PC-3 (cell line): Measurements from ENCODE around the gene PARP3. TPM values are rescaled to one million over a fixed set of nuclear protein-coding genes. Genes with fewer than 3 reads are reported as not detected.

ENCODE experiments used
- ATAC-seq: fragments of 200-7000 bp; cut with Tn5 transposase; 2 replicates; pipeline ENCODE4 v1.9.1; 2020; ENCODE audit warnings: mild to moderate bottlenecking, moderate library complexity
- BruUV-seq: library from RNA; stranded (reverse); fragments of 400-500 nt; replicated peaks from 2 replicates; lab custom pipeline; 2021; lab: Mats Ljungman, UMichigan
- CTCF ChIA-PET: fragments of 300-600 bp; sonication (Branson Sonifier 250); formaldehyde crosslinking; loops from one replicate; lab custom pipeline; 2022; ENCODE audit warnings: antibody characterized with exemption; lab: Charles Lee
- POLR2A ChIA-PET: fragments of 300-600 bp; sonication (Branson Sonifier 250); formaldehyde crosslinking; loops from one replicate; lab custom pipeline; 2022; ENCODE audit warnings: antibody characterized with exemption; ENCODE audit not compliant: unreplicated experiment; lab: Charles Lee
- DNase-seq: peaks from one replicate; pipeline ENCODE4 v3.0.0-alpha.2; 2015
- H2AFZ ChIP-seq: fragments of 300-600 bp; sonication (generic); 2 replicates; pipeline ENCODE4 v1.6.0; 2016; ENCODE audit warnings: antibody characterized with exemption, low read length
- H3F3A ChIP-seq: fragments of 300-600 bp; sonication (generic); one replicate; pipeline ENCODE4 v1.6.0; 2017; ENCODE audit warnings: antibody characterized with exemption, low read length, control low read depth, mild to moderate bottlenecking; ENCODE audit not compliant: unreplicated experiment
- H3K27ac ChIP-seq: fragments of 300-600 bp; sonication (generic); 2 replicates; pipeline ENCODE4 v1.5.1; 2016; ENCODE audit warnings: mild to moderate bottlenecking, low read length
- H3K27me3 ChIP-seq: fragments of 300-600 bp; sonication (generic); 2 replicates; pipeline ENCODE4 v1.6.1; 2016; ENCODE audit warnings: low read length, mixed read lengths
- H3K36me3 ChIP-seq: fragments of 300-600 bp; sonication (generic); 2 replicates; pipeline ENCODE4 v1.6.1; 2016; ENCODE audit warnings: low read depth, mixed run types, low read length, mixed read lengths
- H3K4me1 ChIP-seq: fragments of 300-600 bp; sonication (generic); 2 replicates; pipeline ENCODE4 v1.5.1; 2016; ENCODE audit warnings: low read length; ENCODE audit not compliant: insufficient read depth
- H3K4me2 ChIP-seq: fragments of 300-600 bp; sonication (generic); 2 replicates; pipeline ENCODE4 v1.6.0; 2016; ENCODE audit warnings: low read length
- H3K4me3 ChIP-seq: fragments of 300-600 bp; sonication (generic); 2 replicates; pipeline ENCODE4 v1.5.1; 2016; ENCODE audit warnings: mild to moderate bottlenecking, low read length, mixed read lengths
- H3K79me2 ChIP-seq: fragments of 300-600 bp; sonication (generic); 2 replicates; pipeline ENCODE4 v1.6.1; 2017; ENCODE audit warnings: low read length, mixed read lengths
- H3K9ac ChIP-seq: fragments of 300-600 bp; sonication (generic); 2 replicates; pipeline ENCODE4 v1.6.0; 2016; ENCODE audit warnings: mild to moderate bottlenecking, low read length
- H3K9me2 ChIP-seq: fragments of 300-600 bp; sonication (generic); replicated peaks from 2 replicates; pipeline ENCODE4 v1.6.1; 2016; ENCODE audit warnings: mixed run types, low read length, mixed read lengths
- H3K9me3 ChIP-seq: fragments of 300-600 bp; sonication (generic); 2 replicates; pipeline ENCODE4 v1.6.1; 2016; ENCODE audit warnings: low read length, mixed read lengths
- H4K20me1 ChIP-seq: fragments of 300-600 bp; sonication (generic); 2 replicates; pipeline ENCODE4 v1.6.1; 2016; ENCODE audit warnings: low read length, mixed read lengths
- EZH2 ChIP-seq: fragments of 300-600 bp; sonication (generic); IDR thresholded peaks from one replicate; pipeline ENCODE4 v1.6.1; 2017; ENCODE audit warnings: antibody characterized with exemption, mild to moderate bottlenecking, low read length; ENCODE audit not compliant: unreplicated experiment
- EZH2phosphoT487 ChIP-seq: fragments of 300-600 bp; sonication (generic); IDR thresholded peaks from 2 replicates; pipeline ENCODE4 v1.6.1; 2018; ENCODE audit warnings: mild to moderate bottlenecking, antibody characterized with exemption, low read length, borderline replicate concordance
- intact Hi-C: fragments of 100-400 bp; cut with micrococcal nuclease; formaldehyde crosslinking; loops from 2 replicates; pipeline ENCODE4 v1.9.0; 2023
- total RNA-seq: library from RNA; depleted of rRNA; stranded (reverse); fragments of >200 nt; gene quantifications from 2 replicates; pipeline ENCODE4 v1.2.3, GENCODE V29; 2014
- TF ChIP-seq, protein P1 (sequence below): fragments of 300-600 bp; sonication (generic); conservative IDR thresholded peaks from 2 replicates; pipeline ENCODE4 v1.5.1; 2017; ENCODE audit warnings: antibody characterized with exemption, low read depth, mild to moderate bottlenecking, low read length

The PARP3 gene
- total RNA-seq, 1 experiment from 2014 or later = 19.3 TPM

DNA sequence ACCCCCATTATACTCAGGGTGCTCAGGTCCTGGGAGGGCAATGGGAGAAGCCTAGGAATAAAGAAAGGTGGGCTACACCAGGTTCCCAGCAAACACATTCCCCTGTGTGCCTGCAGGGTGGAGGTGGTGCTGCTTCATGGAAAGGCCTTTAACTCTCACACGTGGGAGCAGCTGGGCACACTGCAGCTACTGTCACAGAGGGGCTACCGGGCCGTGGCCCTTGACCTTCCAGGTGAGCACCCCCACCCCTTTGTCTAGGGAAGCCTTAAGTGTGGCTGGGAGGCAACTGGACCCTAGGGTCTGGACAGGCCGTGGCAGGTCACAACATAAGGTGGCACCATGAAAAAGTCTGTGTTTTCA is 36.0 kb downstream of the PARP3 start:
- no TSS peak for BruUV-seq
- ATAC-seq = no peak
- intact Hi-C loops = no loop called here
- no peak for DNase-seq
- ChIA-PET CTCF (no interaction called here), POLR2A (no interaction called here)
- H3K4me3 ChIP-seq = no peak overlapping the region
- H2AFZ ChIP-seq = no peak overlapping the region
- H3F3A ChIP-seq = no peaks in the 10 kb centered on the region
- H3K9me3 ChIP-seq = no peaks in the 10 kb centered on the region
- no peak overlapping the region for H3K27ac ChIP-seq
- no peak overlapping the region for H3K9ac ChIP-seq
- H4K20me1 ChIP-seq = no peaks in the 10 kb centered on the region
- no peak overlapping the region for H3K4me2 ChIP-seq
- H3K79me2 ChIP-seq = peaks cover 18% of the 10 kb centered on the region
- TF ChIP-seq EZH2phosphoT487 = no peak
- TF ChIP-seq, protein P1, sequence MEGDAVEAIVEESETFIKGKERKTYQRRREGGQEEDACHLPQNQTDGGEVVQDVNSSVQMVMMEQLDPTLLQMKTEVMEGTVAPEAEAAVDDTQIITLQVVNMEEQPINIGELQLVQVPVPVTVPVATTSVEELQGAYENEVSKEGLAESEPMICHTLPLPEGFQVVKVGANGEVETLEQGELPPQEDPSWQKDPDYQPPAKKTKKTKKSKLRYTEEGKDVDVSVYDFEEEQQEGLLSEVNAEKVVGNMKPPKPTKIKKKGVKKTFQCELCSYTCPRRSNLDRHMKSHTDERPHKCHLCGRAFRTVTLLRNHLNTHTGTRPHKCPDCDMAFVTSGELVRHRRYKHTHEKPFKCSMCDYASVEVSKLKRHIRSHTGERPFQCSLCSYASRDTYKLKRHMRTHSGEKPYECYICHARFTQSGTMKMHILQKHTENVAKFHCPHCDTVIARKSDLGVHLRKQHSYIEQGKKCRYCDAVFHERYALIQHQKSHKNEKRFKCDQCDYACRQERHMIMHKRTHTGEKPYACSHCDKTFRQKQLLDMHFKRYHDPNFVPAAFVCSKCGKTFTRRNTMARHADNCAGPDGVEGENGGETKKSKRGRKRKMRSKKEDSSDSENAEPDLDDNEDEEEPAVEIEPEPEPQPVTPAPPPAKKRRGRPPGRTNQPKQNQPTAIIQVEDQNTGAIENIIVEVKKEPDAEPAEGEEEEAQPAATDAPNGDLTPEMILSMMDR = no peak
- TF ChIP-seq EZH2 = no peak
- peaks cover 29% of the 10 kb centered on the region for H3K4me1 ChIP-seq
- H3K9me2 ChIP-seq = no peaks in the 10 kb centered on the region
- H3K27me3 ChIP-seq = no peaks in the 10 kb centered on the region
- no peaks in the 10 kb centered on the region for H3K36me3 ChIP-seq

DNA sequence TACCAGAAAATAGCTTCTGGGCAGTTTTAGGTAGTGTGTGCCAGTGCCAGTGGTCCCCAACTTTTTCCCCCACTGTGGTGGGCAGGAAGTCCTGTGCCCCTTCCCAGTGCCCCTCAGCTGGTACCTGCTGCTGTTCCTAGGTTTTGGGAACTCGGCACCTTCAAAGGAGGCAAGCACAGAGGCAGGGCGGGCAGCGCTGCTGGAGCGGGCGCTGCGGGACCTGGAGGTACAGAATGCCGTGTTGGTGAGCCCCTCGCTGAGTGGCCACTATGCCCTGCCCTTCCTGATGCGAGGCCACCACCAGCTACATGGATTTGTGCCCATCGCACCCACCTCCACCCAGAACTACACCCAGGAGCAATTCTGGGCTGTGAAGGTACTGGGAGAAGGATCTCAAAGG is 38.1 kb downstream of the PARP3 start:
- peaks cover 25% of the 10 kb centered on the region for H3K4me1 ChIP-seq

DNA sequence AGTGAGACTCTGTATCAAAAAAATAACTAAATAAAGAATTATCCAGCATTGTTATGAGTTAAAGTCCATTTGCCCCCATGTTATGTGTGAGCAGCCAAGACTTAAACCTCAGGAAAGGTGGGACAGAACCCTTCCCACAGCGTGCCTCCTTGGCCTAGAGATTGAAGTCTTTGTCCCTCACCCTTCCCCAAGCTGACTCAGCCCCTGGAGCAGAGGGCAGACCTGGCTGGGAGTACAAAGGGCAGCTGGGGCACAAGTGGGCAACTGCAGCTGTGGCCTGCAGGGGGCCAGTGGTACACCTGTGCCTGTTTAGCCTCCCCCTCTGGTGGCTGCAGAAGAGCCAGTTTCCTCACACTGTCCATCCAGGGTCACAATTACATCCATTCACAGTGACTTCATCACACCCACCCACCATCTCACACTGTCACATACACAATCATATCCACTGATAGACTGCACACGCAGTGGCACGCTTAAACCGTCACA is 40.2 kb downstream of the PARP3 start:
- no peaks in the 10 kb centered on the region for H3K9me2 ChIP-seq
- TF ChIP-seq, protein P1 = peak; percentile 79
- TF ChIP-seq EZH2phosphoT487 (no peak), EZH2 (no peak)
- no peaks in the 10 kb centered on the region for H3K36me3 ChIP-seq
- peak overlapping the region; percentile 88 for H3K4me2 ChIP-seq
- H3K27me3 ChIP-seq = no peaks in the 10 kb centered on the region
- POLR2A ChIA-PET = interaction anchor here (0.5 to 1.3 kb wide), 7 partner anchors 9 to 1815 kb away, joined by 3 to 10 read pairs (median 5); partner anchors contain the start of genes ABHD14B, POC1A, RPL29 and RRP9
- TSS peak; percentile 74 for BruUV-seq
- peaks cover 26% of the 10 kb centered on the region for H3K79me2 ChIP-seq
- DNase-seq (peak; percentile 75), ATAC-seq (peak; percentile 59)
- intact Hi-C loops = loop anchor here (2.0 kb wide), 1 partner anchor 40 kb away; the partner anchor contains the start of gene PARP3
- H3F3A ChIP-seq = no peaks in the 10 kb centered on the region
- no peaks in the 10 kb centered on the region for H3K9me3 ChIP-seq
- peak overlapping the region; percentile 69 for H2AFZ ChIP-seq
- CTCF ChIA-PET = interaction anchor here (0.6 to 1.9 kb wide), 5 partner anchors 9 to 1645 kb away, joined by 3 to 13 read pairs (median 4); partner anchors contain the start of genes ABHD14B and RRP9
- peak overlapping the region; percentile 64 for H3K4me3 ChIP-seq
- peak overlapping the region; percentile 79 for H3K27ac ChIP-seq
- peaks cover 20% of the 10 kb centered on the region for H3K4me1 ChIP-seq
- no peaks in the 10 kb centered on the region for H4K20me1 ChIP-seq
- H3K9ac ChIP-seq = peak overlapping the region; percentile 89

More for the DNA sequence above, 38.1 kb downstream of the PARP3 start:
- H3F3A ChIP-seq = no peaks in the 10 kb centered on the region
- TF ChIP-seq EZH2 (no peak), EZH2phosphoT487 (no peak)
- TF ChIP-seq, protein P1 = no peak
- no peaks in the 10 kb centered on the region for H3K27me3 ChIP-seq
- ChIA-PET CTCF (no interaction called here), POLR2A (no interaction called here)
- no peak overlapping the region for H3K4me2 ChIP-seq
- no peak overlapping the region for H3K9ac ChIP-seq
- no peak overlapping the region for H3K4me3 ChIP-seq
- H2AFZ ChIP-seq = no peak overlapping the region
- no TSS peak for BruUV-seq
- intact Hi-C loops = no loop called here
- no peak for DNase-seq
- peaks cover 24% of the 10 kb centered on the region for H3K79me2 ChIP-seq
- no peak for ATAC-seq
- no peak overlapping the region for H3K27ac ChIP-seq
- H3K36me3 ChIP-seq = no peaks in the 10 kb centered on the region
- H3K9me3 ChIP-seq = no peaks in the 10 kb centered on the region
- H3K9me2 ChIP-seq = no peaks in the 10 kb centered on the region
- no peaks in the 10 kb centered on the region for H4K20me1 ChIP-seq
